Globus pallidus (tissue), 1 donor: ENCODE data around the gene GPR153.

ENCODE experiments used
- DNase-seq: peaks from one replicate; pipeline ENCODE4 v3.0.0-alpha.2; 2015; ENCODE audit warnings: low spot score

The GPR153 gene

GRCh38 chr1:6269296-6269695 is 8.4 kb upstream of the GPR153 start:
- no peak for DNase-seq

- DNase-seq = no peak
Measured at GRCh38 chr1:6268415-6268814, 7.5 kb upstream of the GPR153 start.

GRCh38 chr1:6267686-6268322 is 6.9 kb upstream of the GPR153 start:
- DNase-seq = no peak

- DNase-seq = no peak
Measured at GRCh38 chr1:6266641-6267040, 5.7 kb upstream of the GPR153 start.

- no peak for DNase-seq
Measured at GRCh38 chr1:6265151-6265550, 4.3 kb upstream of the GPR153 start.

- DNase-seq = no peak
Measured at GRCh38 chr1:6263716-6264115, 2.8 kb upstream of the GPR153 start.

- no peak for DNase-seq
Measured at GRCh38 chr1:6262555-6263420, 1.9 kb upstream of the GPR153 start.

GRCh38 chr1:6261615-6261995 is 707 bp upstream of the GPR153 start:
- DNase-seq = no peak

GRCh38 chr1:6260433-6260934 is 414 bp downstream of the GPR153 start:
- DNase-seq = no peak

GRCh38 chr1:6259491-6260362 is 1.2 kb downstream of the GPR153 start:
- DNase-seq = no peak

- no peak for DNase-seq
Measured at GRCh38 chr1:6258675-6259074, 2.2 kb downstream of the GPR153 start.

GRCh38 chr1:6257541-6258069 is 3.3 kb downstream of the GPR153 start:
- DNase-seq = no peak

GRCh38 chr1:6256645-6257044 is 4.3 kb downstream of the GPR153 start:
- no peak for DNase-seq

GRCh38 chr1:6254691-6255090 is 6.2 kb downstream of the GPR153 start:
- no peak for DNase-seq

- DNase-seq = no peak
Measured at GRCh38 chr1:6253380-6253779, 7.5 kb downstream of the GPR153 start.

- no peak for DNase-seq
Measured at GRCh38 chr1:6252374-6252710, 8.6 kb downstream of the GPR153 start.

- DNase-seq = no peak
Measured at GRCh38 chr1:6251681-6252373, 9.1 kb downstream of the GPR153 start.

GRCh38 chr1:6251233-6251632 is 9.7 kb downstream of the GPR153 start:
- DNase-seq = no peak

- DNase-seq = no peak
Measured at GRCh38 chr1:6249739-6250689, 10.9 kb downstream of the GPR153 start.

- DNase-seq = no peak
Measured at GRCh38 chr1:6248932-6249738, 11.8 kb downstream of the GPR153 start.
